ENCODE measurements around the gene PHTF1. TPM values are rescaled to one million over a fixed set of nuclear protein-coding genes. Genes with fewer than 3 reads are reported as not detected.

Gene PHTF1
- total RNA-seq, 4 donors from 2014 or later, result 1.5 to 17.8 (median 6.9) TPM

DNA sequence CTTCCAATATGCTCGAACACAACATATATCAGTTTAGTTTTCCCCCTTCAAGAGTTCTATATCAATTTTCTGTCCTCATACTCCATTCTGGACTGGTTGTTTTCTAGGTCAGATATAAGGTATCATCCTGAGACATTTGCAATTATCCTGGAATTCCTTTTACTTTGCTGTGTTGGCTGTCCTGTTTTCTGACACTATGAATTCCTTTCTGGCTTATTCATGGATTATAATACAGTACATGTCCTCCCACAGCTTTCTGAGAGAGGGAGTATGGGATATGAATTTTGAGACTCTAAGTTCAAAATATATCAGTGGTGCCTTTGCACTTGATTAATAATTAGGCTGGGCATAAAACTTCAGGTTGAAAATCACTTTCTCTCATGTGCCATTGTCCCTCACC lies 11.9 kb downstream of the PHTF1 start:
- 92 to 100% methylated on average over 1 of the region's 1 CpG for WGBS, 2 donors (ENCODE audit: low coverage in 1 of 2)
- no peak overlapping the region for H3K4me3 ChIP-seq
- peaks cover 0 to 17% (median 0%) of the 10 kb centered on the region in 4 donors for H3K4me1 ChIP-seq
- H3K27ac ChIP-seq, result no peak overlapping the region
- in situ Hi-C loops (cut with MboI; ENCODE audit: low pct_ligation_motif_present in 1 of 4, low pct_unique_long_range_greater_than_20kb in 1 of 4, low sequenced_read_pairs in 3 of 4) (no loop called here), intact Hi-C loops (cut with DNase I; ENCODE audit: low total_unique reads) (no loop called here)
- no peak for DNase-seq
- H3K27me3 ChIP-seq, result no peaks in the 10 kb centered on the region
- TF ChIP-seq EP300 (IDR thresholded peaks at IDR 0.05; ENCODE audit: low read depth), result no peak
- no peak for TF ChIP-seq POLR2A (IDR thresholded peaks at IDR 0.05)
- TF ChIP-seq, protein P1, sequence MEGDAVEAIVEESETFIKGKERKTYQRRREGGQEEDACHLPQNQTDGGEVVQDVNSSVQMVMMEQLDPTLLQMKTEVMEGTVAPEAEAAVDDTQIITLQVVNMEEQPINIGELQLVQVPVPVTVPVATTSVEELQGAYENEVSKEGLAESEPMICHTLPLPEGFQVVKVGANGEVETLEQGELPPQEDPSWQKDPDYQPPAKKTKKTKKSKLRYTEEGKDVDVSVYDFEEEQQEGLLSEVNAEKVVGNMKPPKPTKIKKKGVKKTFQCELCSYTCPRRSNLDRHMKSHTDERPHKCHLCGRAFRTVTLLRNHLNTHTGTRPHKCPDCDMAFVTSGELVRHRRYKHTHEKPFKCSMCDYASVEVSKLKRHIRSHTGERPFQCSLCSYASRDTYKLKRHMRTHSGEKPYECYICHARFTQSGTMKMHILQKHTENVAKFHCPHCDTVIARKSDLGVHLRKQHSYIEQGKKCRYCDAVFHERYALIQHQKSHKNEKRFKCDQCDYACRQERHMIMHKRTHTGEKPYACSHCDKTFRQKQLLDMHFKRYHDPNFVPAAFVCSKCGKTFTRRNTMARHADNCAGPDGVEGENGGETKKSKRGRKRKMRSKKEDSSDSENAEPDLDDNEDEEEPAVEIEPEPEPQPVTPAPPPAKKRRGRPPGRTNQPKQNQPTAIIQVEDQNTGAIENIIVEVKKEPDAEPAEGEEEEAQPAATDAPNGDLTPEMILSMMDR (IDR thresholded peaks at IDR 0.05), result no peak
- no peak for TF ChIP-seq POLR2AphosphoS5 (IDR thresholded peaks at IDR 0.05)
- H3K36me3 ChIP-seq, result peaks cover 0 to 4% (median 0%) of the 10 kb centered on the region in 4 donors
- H3K9me3 ChIP-seq, result no peaks in the 10 kb centered on the region

DNA sequence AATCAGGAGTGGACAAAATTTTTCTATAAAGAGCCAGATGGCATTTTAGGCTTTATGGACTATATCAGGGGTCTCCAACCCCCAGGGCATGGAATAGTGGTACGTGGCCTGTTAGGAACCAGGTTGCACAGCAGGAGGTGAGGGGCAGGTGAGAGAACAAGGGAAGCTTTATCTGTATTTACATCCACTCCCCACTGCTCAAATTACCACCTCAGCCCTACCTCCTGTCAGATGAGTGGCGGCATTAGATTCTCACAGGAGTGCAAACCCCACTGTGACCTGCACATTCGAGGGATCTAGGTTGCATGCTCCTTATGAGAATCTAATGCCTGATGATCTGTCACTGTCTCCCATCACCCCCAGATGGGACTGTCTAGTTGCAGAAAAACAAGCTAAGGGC lies 13.9 kb downstream of the PHTF1 start:
- TF ChIP-seq EP300 (IDR thresholded peaks at IDR 0.05; ENCODE audit: low read depth) (no peak), POLR2AphosphoS5 (IDR thresholded peaks at IDR 0.05) (no peak), POLR2A (IDR thresholded peaks at IDR 0.05) (no peak)
- TF ChIP-seq, protein P1 (IDR thresholded peaks at IDR 0.05), result no peak
- H3K4me1 ChIP-seq, result peaks cover 0 to 19% (median 0%) of the 10 kb centered on the region in 4 donors
- intact Hi-C loops (cut with DNase I; ENCODE audit: low total_unique reads) (no loop called here), in situ Hi-C loops (cut with MboI; ENCODE audit: low pct_ligation_motif_present in 1 of 4, low pct_unique_long_range_greater_than_20kb in 1 of 4, low sequenced_read_pairs in 3 of 4) (no loop called here)
- H3K4me3 ChIP-seq, result no peak overlapping the region
- no peaks in the 10 kb centered on the region for H3K27me3 ChIP-seq
- peaks cover 0 to 4% (median 0%) of the 10 kb centered on the region in 4 donors for H3K36me3 ChIP-seq
- H3K27ac ChIP-seq, result no peak overlapping the region
- H3K9me3 ChIP-seq, result no peaks in the 10 kb centered on the region
- WGBS, 2 donors (ENCODE audit: low coverage in 1 of 2), result 93% methylated on average over 3 of the region's 3 CpGs; no CpG with 5 or more reads in 1 of the 2 donors
- DNase-seq, result no peak

DNA sequence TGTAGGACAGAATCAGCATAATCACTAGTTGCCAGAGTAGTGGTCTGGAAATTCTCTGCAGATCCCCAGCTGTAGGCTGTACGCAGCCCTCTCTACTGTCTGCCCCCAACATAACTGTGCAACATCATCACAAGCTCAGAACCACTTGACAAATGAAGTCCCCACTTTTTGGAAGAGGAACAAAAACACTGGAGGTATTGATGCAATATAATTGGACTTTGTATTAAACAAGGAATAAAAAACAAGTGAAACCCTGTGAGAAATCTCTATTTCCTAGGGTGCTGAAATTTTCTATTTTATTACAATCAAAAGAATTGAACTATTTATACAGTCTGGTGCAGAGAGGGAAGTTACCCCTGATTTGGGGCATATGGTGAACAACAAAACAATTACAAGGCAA lies 15.2 kb downstream of the PHTF1 start:
- WGBS, 2 donors (ENCODE audit: low coverage in 1 of 2), result 93% methylated on average over 1 of the region's 1 CpG; no CpG with 5 or more reads in 1 of the 2 donors
- Histone ChIP-seq H3K36me3 (peaks cover 0 to 2% (median 0%) of the 10 kb centered on the region in 4 donors), H3K27me3 (no peaks in the 10 kb centered on the region), H3K9me3 (no peaks in the 10 kb centered on the region), H3K27ac (no peak overlapping the region), H3K4me1 (peaks cover 0 to 19% (median 0%) of the 10 kb centered on the region in 4 donors), H3K4me3 (no peak overlapping the region)
- intact Hi-C loops (cut with DNase I; ENCODE audit: low total_unique reads), result no loop called here
- DNase-seq, result no peak
- no peak for TF ChIP-seq POLR2A (IDR thresholded peaks at IDR 0.05)
- no peak for TF ChIP-seq POLR2AphosphoS5 (IDR thresholded peaks at IDR 0.05)
- no peak for TF ChIP-seq EP300 (IDR thresholded peaks at IDR 0.05; ENCODE audit: low read depth)
- TF ChIP-seq, protein P1 (IDR thresholded peaks at IDR 0.05), result no peak
- in situ Hi-C loops (cut with MboI; ENCODE audit: low pct_ligation_motif_present in 1 of 4, low pct_unique_long_range_greater_than_20kb in 1 of 4, low sequenced_read_pairs in 3 of 4), result no loop called here

DNA sequence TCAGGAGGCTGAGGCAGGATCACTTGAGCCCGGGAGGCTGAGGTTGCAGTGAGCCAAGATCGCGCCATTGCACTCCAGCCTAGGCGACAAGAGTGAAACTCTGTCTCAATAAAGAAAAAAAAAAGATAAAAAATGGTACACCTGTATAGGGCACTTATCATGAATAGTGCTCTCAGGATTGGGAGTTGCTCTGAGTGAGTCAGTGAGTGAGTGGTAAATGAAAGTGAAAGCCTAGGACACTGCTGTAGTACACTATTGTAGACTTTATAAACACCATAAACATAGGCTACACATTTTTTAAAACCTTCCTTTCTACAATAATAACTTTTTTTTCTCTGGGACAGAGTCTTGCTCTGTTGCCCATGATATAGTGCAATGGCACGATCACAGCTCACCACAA lies 16.8 kb downstream of the PHTF1 start:
- no peaks in the 10 kb centered on the region for H3K27me3 ChIP-seq
- no peaks in the 10 kb centered on the region for H3K9me3 ChIP-seq
- H3K4me1 ChIP-seq, result peaks cover 0 to 19% (median 0%) of the 10 kb centered on the region in 4 donors
- intact Hi-C loops (cut with DNase I; ENCODE audit: low total_unique reads), result no loop called here
- 93 to 94% methylated on average over 3 to 5 of the region's 5 CpGs for WGBS, 2 donors (ENCODE audit: low coverage in 1 of 2)
- DNase-seq, result no peak
- in situ Hi-C loops (cut with MboI; ENCODE audit: low pct_ligation_motif_present in 1 of 4, low pct_unique_long_range_greater_than_20kb in 1 of 4, low sequenced_read_pairs in 3 of 4), result no loop called here
- H3K4me3 ChIP-seq, result no peak overlapping the region
- TF ChIP-seq EP300 (IDR thresholded peaks at IDR 0.05; ENCODE audit: low read depth) (no peak), POLR2AphosphoS5 (IDR thresholded peaks at IDR 0.05) (no peak), POLR2A (IDR thresholded peaks at IDR 0.05) (no peak)
- TF ChIP-seq, protein P1 (IDR thresholded peaks at IDR 0.05), result no peak
- no peak overlapping the region for H3K27ac ChIP-seq
- no peaks in the 10 kb centered on the region for H3K36me3 ChIP-seq
